DND-41 (cell line): ENCODE measurements around the gene SEMA3A.

Source experiments
- EZH2 ChIP-seq: IDR thresholded peaks from 3 replicates; pipeline ENCODE4 v1.6.1; 2012; ENCODE audit warnings: borderline replicate concordance, low read depth, mild to moderate bottlenecking, moderate library complexity, low read length, inconsistent platforms; ENCODE audit not compliant: severe bottlenecking
- TF ChIP-seq, protein P1 (sequence below): IDR thresholded peaks from 2 replicates; pipeline ENCODE4 v1.5.1; 2012; ENCODE audit warnings: borderline replicate concordance, low read length, moderate library complexity, mild to moderate bottlenecking; ENCODE audit not compliant: poor library complexity, severe bottlenecking; ENCODE audit errors: extremely low read depth

GRCh38 chr7:84219310-84219709, 24.7 kb upstream of the SEMA3A start:
- TF ChIP-seq, protein P1, sequence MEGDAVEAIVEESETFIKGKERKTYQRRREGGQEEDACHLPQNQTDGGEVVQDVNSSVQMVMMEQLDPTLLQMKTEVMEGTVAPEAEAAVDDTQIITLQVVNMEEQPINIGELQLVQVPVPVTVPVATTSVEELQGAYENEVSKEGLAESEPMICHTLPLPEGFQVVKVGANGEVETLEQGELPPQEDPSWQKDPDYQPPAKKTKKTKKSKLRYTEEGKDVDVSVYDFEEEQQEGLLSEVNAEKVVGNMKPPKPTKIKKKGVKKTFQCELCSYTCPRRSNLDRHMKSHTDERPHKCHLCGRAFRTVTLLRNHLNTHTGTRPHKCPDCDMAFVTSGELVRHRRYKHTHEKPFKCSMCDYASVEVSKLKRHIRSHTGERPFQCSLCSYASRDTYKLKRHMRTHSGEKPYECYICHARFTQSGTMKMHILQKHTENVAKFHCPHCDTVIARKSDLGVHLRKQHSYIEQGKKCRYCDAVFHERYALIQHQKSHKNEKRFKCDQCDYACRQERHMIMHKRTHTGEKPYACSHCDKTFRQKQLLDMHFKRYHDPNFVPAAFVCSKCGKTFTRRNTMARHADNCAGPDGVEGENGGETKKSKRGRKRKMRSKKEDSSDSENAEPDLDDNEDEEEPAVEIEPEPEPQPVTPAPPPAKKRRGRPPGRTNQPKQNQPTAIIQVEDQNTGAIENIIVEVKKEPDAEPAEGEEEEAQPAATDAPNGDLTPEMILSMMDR = no peak
- TF ChIP-seq EZH2 = no peak
